ENCODE measurements around the gene KRTAP2-3.
"Not testable (repeated sequence)": the region's sequence is repeated elsewhere in the genome, so short reads cannot be mapped to it uniquely, and the experiment has no call there.

The KRTAP2-3 gene, protein sequence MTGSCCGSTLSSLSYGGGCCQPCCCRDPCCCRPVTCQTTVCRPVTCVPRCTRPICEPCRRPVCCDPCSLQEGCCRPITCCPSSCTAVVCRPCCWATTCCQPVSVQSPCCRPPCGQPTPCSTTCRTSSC

GRCh38 chr17:41060052-41060604 lies at the start of gene KRTAP2-3:
Gene KRTAP2-3, minus strand, starts transcription at chr17:41060114. Its CDS starts 64 bp downstream, at chr17:41060050.
- DNase-seq, result no peak

GRCh38 chr17:41108728-41109386 lies 48.9 kb upstream of the KRTAP2-3 start:
- DNase-seq, result not testable (repeated sequence)

GRCh38 chr17:41107941-41108450 lies 48.1 kb upstream of the KRTAP2-3 start:
- no peak for DNase-seq

- DNase-seq, result not testable (repeated sequence)
Observed at GRCh38 chr17:41105347-41105746, 45.4 kb upstream of the KRTAP2-3 start, which contains the start of gene KRTAP4-9. Gene KRTAP4-9, plus strand, starts transcription at chr17:41105389. Its CDS starts 0 bp downstream, at chr17:41105389.

DNA sequence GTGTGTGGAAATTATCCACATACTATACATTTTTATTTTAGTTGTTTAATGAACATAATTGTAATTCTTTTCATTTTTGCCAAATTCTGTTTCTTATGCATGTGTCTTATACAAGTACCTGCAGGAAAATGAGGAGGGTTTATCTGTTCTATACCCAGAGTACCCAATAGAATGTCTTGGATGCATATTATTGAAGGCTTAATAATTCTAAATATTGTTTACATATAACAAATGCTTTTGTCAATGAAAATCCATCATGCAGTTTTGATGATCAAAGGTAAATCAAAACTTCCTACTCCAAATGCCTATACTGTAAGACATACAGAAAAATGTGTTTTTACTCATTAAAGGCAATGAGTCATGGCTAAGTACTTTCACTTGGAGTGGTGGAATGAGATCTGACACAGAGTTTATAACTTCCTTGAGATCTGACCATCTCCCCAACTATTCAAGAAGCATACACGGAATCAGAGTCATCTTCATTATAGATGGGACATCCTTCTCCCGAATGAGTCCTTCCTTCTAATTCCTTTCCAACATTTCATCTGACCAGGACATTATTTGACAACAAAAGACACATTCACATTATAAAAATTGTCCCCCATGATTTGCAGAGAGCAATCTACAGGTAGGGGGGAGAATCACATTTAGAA lies 44.6 kb upstream of the KRTAP2-3 start:
- DNase-seq, result not testable (repeated sequence)

- no peak for DNase-seq
Observed at GRCh38 chr17:41103896-41104295, 44.0 kb upstream of the KRTAP2-3 start.

- DNase-seq, result no peak
Observed at GRCh38 chr17:41101586-41102259, 41.8 kb upstream of the KRTAP2-3 start, which contains the start of gene KRTAP4-16. Gene KRTAP4-16, minus strand, starts transcription at chr17:41102209. Its CDS starts 0 bp downstream, at chr17:41102209.

GRCh38 chr17:41099682-41100480 lies 40.0 kb upstream of the KRTAP2-3 start:
- not testable (repeated sequence) for DNase-seq

DNA sequence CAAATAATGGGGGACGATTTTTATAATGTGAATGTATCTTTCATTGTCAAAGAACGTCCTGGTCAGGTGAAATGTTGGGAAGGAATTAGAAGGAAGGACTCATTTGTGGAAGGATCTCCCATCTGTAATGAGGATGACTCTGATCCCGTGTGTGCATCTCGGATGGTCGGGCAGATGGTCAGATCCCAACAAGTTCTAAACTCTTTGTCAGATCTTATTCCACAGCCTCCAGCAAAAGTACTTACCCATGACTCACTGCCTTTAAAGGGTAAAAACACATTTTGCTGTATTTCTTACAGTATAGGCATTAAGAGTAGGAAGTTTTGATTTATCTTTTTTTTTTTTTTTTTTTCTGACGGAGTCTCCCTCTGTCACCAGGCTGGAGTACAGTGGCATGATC lies 38.6 kb upstream of the KRTAP2-3 start:
- no peak for DNase-seq

GRCh38 chr17:41098042-41098441 lies 38.1 kb upstream of the KRTAP2-3 start, which contains the start of gene KRTAP4-8:
Gene KRTAP4-8, minus strand, starts transcription at chr17:41098142. Its CDS starts 58 bp downstream, at chr17:41098084.
- no peak for DNase-seq

DNA sequence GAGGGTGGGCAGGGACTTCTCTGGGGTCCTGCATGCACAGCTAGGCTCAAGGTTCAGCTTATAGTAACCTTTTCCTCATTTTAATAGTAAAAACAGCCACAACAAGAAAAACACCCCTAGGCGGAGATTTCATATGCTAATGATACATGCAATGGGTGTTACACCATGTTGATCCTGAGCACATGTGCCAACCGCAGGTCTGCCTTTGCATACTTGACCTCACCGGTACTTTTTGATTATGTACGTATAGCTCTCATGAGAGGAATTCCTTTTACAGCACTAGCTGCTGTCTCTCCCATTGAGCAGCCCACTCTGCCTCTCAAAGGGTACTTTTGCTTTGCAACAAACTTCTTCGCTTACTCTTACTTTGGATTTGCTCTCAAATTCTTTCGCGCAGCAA lies 36.1 kb upstream of the KRTAP2-3 start:
- no peak for DNase-seq

GRCh38 chr17:41088760-41089352 lies 28.9 kb upstream of the KRTAP2-3 start:
- DNase-seq, result not testable (repeated sequence)

- not testable (repeated sequence) for DNase-seq
Observed at GRCh38 chr17:41084100-41084856, 24.4 kb upstream of the KRTAP2-3 start, which contains the start of gene KRTAP4-7. Gene KRTAP4-7, plus strand, starts transcription at chr17:41084150. Its CDS starts 57 bp downstream, at chr17:41084207.

DNA sequence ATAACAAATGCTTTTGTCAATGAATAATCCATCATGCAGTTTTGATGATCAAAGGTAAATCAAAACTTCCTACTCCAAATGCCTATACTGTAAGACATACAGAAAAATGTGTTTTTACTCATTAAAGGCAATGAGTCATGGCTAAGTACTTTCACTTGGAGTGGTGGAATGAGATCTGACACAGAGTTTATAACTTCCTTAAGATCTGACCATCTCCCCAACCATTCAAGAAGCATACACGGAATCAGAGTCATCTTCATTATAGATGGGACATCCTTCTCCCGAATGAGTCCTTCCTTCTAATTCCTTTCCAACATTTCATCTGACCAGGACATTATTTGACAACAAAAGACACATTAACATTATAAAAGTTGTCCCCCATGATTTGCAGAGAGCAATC lies 23.5 kb upstream of the KRTAP2-3 start:
- not testable (repeated sequence) for DNase-seq

GRCh38 chr17:41082626-41083025 lies 22.7 kb upstream of the KRTAP2-3 start:
- DNase-seq, result no peak

DNA sequence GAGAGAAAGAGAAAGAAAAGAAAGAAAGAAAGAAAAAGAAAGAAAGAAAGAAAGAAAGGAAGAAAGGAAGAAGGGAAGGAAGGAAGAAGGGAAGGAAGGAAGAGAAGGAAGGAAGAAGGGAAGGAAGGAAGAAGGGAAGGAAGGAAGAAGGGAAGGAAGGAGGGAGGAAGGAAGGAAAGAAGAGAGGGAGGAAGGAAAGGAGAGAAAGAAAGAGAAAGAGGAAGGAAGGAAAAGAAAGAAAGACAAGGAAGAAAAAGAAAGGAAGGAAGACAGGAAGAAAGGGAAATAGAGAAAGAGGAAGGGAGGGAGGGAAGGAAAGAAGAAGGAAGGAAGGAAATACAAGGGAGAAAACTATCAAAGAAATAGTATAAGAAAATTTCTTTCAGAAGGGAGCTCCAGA lies 16.9 kb upstream of the KRTAP2-3 start:
- DNase-seq, result no peak

- DNase-seq, result no peak
Observed at GRCh38 chr17:41073676-41074075, 13.8 kb upstream of the KRTAP2-3 start.

- DNase-seq, result peak; percentile 14
Observed at GRCh38 chr17:41071606-41072360, 11.9 kb upstream of the KRTAP2-3 start.

GRCh38 chr17:41069031-41069430 lies 9.1 kb upstream of the KRTAP2-3 start:
- no peak for DNase-seq

DNA sequence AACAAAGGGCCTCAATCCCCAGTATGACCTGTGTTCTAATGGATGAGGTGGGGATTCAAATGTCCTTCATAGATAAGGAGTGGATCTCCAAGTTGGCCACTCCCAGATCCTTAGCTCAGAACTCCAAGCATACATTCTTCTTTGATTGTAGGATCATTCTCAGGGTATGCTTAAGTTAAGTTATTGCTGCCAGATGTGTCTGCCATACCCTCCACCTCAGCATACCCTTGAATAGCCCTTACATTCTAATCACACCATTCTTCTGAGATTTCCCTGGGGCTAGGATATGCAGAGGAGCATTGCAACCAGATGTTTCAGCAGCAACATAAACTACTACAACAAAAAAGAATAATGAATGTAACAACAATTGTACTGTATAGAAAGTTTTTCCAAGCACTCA lies 7.4 kb upstream of the KRTAP2-3 start:
- DNase-seq, result no peak

Data from DMS 273 treated with DMSO at 0.1 percent for 48 hours (cell line).